ENCODE measurements around the gene FGFBP1. TPM values are rescaled to one million over a fixed set of nuclear protein-coding genes. Genes with fewer than 3 reads are reported as not detected.

Gene FGFBP1
- total RNA-seq, 1 donor from 2014 or later = not detected

DNA sequence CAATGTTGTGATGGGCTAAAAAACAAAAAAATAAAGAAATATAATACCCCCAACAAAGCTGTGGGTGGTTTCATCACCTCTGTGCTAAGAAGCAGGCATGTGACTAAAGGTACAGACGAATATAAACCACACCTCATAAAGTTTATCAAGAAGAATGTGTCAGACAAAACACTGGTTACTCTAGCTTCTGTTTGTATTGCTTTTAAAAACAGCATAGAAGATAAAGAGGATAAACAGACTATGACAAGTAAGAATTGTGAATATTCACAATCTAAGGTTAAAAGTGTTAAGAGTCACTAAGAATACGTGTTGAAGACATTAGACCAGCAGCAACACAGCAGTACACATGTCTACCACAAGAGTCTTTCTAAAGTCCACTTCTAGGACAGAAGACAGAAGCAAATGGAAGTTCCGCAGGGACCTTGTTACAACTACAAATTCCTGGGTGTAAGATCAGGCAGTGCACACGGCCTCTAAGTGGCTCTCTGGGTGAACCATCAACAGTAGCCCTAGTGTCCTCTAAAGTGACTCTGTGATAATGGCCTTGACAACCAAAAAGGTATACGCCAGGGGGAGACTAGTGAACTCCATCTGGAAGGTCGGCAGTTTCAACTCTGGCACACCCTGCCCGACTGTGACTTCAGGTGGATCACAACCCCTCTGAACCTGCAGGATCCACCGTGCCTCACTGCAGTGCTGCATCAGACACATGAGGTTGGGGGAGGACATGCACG lies 32.7 kb upstream of the FGFBP1 start:
- no peak overlapping the region for H3K4me2 ChIP-seq
- no peak overlapping the region for H3K9ac ChIP-seq
- no peaks in the 10 kb centered on the region for H4K20me1 ChIP-seq (ENCODE audit: low read depth)
- H3K4me1 Mint-ChIP-seq = no peaks in the 10 kb centered on the region
- peaks cover 4% of the 10 kb centered on the region for H3K9me3 Mint-ChIP-seq
- H3K4me1 ChIP-seq = no peaks in the 10 kb centered on the region
- no peak overlapping the region for H3K27ac ChIP-seq
- no peaks in the 10 kb centered on the region for H3K36me3 ChIP-seq
- DNase-seq (ENCODE audit: low spot score) = no peak
- H3K9me3 ChIP-seq (ENCODE audit: low read depth) = no peaks in the 10 kb centered on the region
- no peak overlapping the region for H2AFZ ChIP-seq (replicated peaks)
- TF ChIP-seq, protein P1, sequence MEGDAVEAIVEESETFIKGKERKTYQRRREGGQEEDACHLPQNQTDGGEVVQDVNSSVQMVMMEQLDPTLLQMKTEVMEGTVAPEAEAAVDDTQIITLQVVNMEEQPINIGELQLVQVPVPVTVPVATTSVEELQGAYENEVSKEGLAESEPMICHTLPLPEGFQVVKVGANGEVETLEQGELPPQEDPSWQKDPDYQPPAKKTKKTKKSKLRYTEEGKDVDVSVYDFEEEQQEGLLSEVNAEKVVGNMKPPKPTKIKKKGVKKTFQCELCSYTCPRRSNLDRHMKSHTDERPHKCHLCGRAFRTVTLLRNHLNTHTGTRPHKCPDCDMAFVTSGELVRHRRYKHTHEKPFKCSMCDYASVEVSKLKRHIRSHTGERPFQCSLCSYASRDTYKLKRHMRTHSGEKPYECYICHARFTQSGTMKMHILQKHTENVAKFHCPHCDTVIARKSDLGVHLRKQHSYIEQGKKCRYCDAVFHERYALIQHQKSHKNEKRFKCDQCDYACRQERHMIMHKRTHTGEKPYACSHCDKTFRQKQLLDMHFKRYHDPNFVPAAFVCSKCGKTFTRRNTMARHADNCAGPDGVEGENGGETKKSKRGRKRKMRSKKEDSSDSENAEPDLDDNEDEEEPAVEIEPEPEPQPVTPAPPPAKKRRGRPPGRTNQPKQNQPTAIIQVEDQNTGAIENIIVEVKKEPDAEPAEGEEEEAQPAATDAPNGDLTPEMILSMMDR (IDR thresholded peaks at IDR 0.05) = no peak
- TF ChIP-seq EZH2 (IDR thresholded peaks at IDR 0.05) = no peak
- TF ChIP-seq EZH2phosphoT487 (IDR thresholded peaks at IDR 0.05) = no peak
- H3K27me3 ChIP-seq = no peaks in the 10 kb centered on the region
- no peaks in the 10 kb centered on the region for H3K79me2 ChIP-seq (ENCODE audit: low read depth)
- H3K4me3 Mint-ChIP-seq = no peak overlapping the region
- H3F3A ChIP-seq (ENCODE audit: low read depth) = no peaks in the 10 kb centered on the region
- H3K4me3 ChIP-seq = no peak overlapping the region
- no peaks in the 10 kb centered on the region for H3K27me3 Mint-ChIP-seq (ENCODE audit: insufficient read depth, low read depth)
- H3K27ac Mint-ChIP-seq = no peak overlapping the region
- peaks cover 36% of the 10 kb centered on the region for H3K36me3 Mint-ChIP-seq

DNA sequence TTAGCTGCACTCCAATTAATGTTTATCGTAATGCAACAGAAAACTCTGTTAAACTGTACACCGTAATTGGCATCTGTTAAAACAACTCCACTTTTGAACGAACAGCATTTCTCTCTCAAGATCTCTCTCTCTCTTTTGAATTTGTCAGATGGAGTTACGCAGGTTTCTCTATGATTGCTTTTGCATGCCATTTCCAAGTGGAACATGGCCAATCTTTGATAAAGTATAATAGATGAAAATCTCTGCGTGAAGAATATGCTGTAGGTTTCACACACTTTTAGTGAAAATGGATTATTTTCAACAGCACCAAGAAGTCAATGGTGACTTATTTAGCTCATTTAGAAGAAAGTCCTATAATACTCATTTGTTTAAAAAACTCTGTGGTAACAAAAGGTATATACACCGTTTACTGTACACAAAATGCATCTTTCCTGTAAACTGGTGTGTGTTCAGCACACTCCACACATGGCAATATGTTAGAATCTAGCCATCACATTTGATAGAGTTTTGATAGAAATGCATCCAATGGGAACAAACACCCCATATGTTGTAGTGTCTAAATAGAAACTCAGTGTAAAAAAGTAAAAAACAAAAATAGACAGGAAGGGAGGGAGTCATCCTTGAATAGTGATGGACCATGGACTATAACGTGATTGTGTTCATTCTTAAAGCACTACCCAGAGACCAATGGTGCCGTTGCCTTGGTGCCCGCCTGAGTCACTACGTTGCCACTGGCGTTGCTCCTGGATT lies 30.2 kb upstream of the FGFBP1 start:
- Histone ChIP-seq H3K4me3 (no peak overlapping the region), H3K9ac (no peak overlapping the region), H2AFZ (replicated peaks) (no peak overlapping the region), H3K4me2 (no peak overlapping the region), H3K27ac (no peak overlapping the region), H3K9me3 (ENCODE audit: low read depth) (no peaks in the 10 kb centered on the region), H3K79me2 (ENCODE audit: low read depth) (no peaks in the 10 kb centered on the region), H3K27me3 (no peaks in the 10 kb centered on the region), H3K4me1 (no peaks in the 10 kb centered on the region), H4K20me1 (ENCODE audit: low read depth) (no peaks in the 10 kb centered on the region), H3F3A (ENCODE audit: low read depth) (no peaks in the 10 kb centered on the region), H3K36me3 (no peaks in the 10 kb centered on the region)
- Mint-ChIP-seq H3K27me3 (ENCODE audit: insufficient read depth, low read depth) (no peaks in the 10 kb centered on the region), H3K4me3 (no peak overlapping the region), H3K4me1 (no peaks in the 10 kb centered on the region), H3K9me3 (peaks cover 5% of the 10 kb centered on the region), H3K27ac (no peak overlapping the region), H3K36me3 (peaks cover 32% of the 10 kb centered on the region)
- TF ChIP-seq EZH2phosphoT487 (IDR thresholded peaks at IDR 0.05) (no peak), EZH2 (IDR thresholded peaks at IDR 0.05) (no peak)
- TF ChIP-seq, protein P1 (IDR thresholded peaks at IDR 0.05) = no peak
- DNase-seq (ENCODE audit: low spot score) = no peak

DNA sequence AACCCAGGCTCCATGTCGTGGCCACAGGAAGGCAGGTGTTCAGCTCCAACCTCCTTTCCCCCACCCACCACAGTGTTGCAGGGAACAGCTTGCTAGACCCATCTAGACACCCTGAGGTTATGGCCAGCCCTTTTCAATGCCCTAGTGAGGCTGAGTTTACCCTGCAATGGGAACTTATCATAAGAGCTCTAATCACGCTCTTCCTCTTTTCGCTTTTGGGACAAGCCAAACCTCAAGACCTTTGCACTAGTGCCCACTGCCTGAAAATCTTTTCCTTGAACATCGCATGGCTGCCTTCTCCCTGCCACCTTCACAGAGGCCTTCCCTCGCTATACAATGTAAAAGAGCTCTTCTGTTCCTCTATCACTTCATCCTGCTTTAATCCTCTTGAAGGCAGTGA lies 26.8 kb upstream of the FGFBP1 start:
- Mint-ChIP-seq H3K27ac (peak overlapping the region; percentile 35), H3K27me3 (ENCODE audit: insufficient read depth, low read depth) (no peaks in the 10 kb centered on the region), H3K9me3 (peaks cover 5% of the 10 kb centered on the region), H3K36me3 (peaks cover 24% of the 10 kb centered on the region), H3K4me3 (no peak overlapping the region), H3K4me1 (peaks cover 3% of the 10 kb centered on the region)
- Histone ChIP-seq H3K27me3 (no peaks in the 10 kb centered on the region), H2AFZ (replicated peaks) (no peak overlapping the region), H4K20me1 (ENCODE audit: low read depth) (no peaks in the 10 kb centered on the region), H3K9me3 (ENCODE audit: low read depth) (no peaks in the 10 kb centered on the region), H3K4me2 (no peak overlapping the region), H3K4me3 (no peak overlapping the region), H3K79me2 (ENCODE audit: low read depth) (no peaks in the 10 kb centered on the region), H3K9ac (no peak overlapping the region), H3K27ac (no peak overlapping the region), H3F3A (ENCODE audit: low read depth) (no peaks in the 10 kb centered on the region), H3K4me1 (no peaks in the 10 kb centered on the region), H3K36me3 (no peaks in the 10 kb centered on the region)
- no peak for TF ChIP-seq EZH2 (IDR thresholded peaks at IDR 0.05)
- no peak for TF ChIP-seq EZH2phosphoT487 (IDR thresholded peaks at IDR 0.05)
- TF ChIP-seq, protein P1 (IDR thresholded peaks at IDR 0.05) = no peak
- no peak for DNase-seq (ENCODE audit: low spot score)

All from neural progenitor cell (in vitro differentiated cells).